ENCODE measurements around the gene MPRIP. TPM values are rescaled to one million over a fixed set of nuclear protein-coding genes. Genes with fewer than 3 reads are reported as not detected.

Gene MPRIP
- total RNA-seq, 1 donor from 2014 or later = 863 TPM

- DNase-seq = peak; percentile 8
- Mint-ChIP-seq H3K4me3 (ENCODE audit: unreplicated experiment) (peak overlapping the region; percentile 59), H3K4me1 (ENCODE audit: low read depth, unreplicated experiment) (peaks cover 79% of the 10 kb centered on the region), H3K9me3 (ENCODE audit: unreplicated experiment) (peaks cover 2% of the 10 kb centered on the region), H3K27me3 (ENCODE audit: unreplicated experiment) (no peaks in the 10 kb centered on the region), H3K27ac (ENCODE audit: unreplicated experiment) (peak overlapping the region; percentile 62), H3K36me3 (ENCODE audit: unreplicated experiment) (no peaks in the 10 kb centered on the region)
- TF ChIP-seq CTCF (IDR thresholded peaks at IDR 0.05; ENCODE audit: partially characterized antibody, unreplicated experiment) = no peak
These were observed 10.4 kb downstream of the MPRIP start for GRCh38 chr17:17052462-17053221.

GRCh38 chr17:17053446-17054379 is 11.5 kb downstream of the MPRIP start:
- peak overlapping the region; percentile 38 for H3K4me3 Mint-ChIP-seq (ENCODE audit: unreplicated experiment)
- no peaks in the 10 kb centered on the region for H3K27me3 Mint-ChIP-seq (ENCODE audit: unreplicated experiment)
- TF ChIP-seq CTCF (IDR thresholded peaks at IDR 0.05; ENCODE audit: partially characterized antibody, unreplicated experiment) = no peak
- peak overlapping the region; percentile 48 for H3K27ac Mint-ChIP-seq (ENCODE audit: unreplicated experiment)
- peaks cover 72% of the 10 kb centered on the region for H3K4me1 Mint-ChIP-seq (ENCODE audit: low read depth, unreplicated experiment)
- H3K9me3 Mint-ChIP-seq (ENCODE audit: unreplicated experiment) = peaks cover 3% of the 10 kb centered on the region
- peak; percentile 9 for DNase-seq
- H3K36me3 Mint-ChIP-seq (ENCODE audit: unreplicated experiment) = no peaks in the 10 kb centered on the region

DNA sequence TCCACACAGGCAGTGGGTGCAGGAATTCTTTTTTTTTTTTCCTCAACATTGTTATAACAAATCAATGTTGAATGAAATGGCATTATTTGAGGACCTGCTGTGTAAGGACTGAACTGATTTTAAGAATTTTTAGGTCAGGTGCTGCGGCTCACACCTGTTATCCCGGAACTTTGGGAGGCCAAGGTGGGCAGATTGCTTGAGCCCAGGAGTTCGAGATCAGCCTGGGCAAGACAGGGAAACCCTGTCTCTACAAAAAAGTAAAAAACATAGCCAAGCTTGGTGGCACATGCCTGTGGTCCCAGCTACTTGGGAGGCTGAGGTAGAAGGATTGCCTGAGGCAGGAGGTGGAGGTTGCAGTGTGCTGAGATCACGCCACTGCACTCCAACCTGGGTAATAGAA is 12.4 kb downstream of the MPRIP start:
- Mint-ChIP-seq H3K27ac (ENCODE audit: unreplicated experiment) (peak overlapping the region; percentile 11), H3K36me3 (ENCODE audit: unreplicated experiment) (no peaks in the 10 kb centered on the region), H3K4me3 (ENCODE audit: unreplicated experiment) (no peak overlapping the region), H3K4me1 (ENCODE audit: low read depth, unreplicated experiment) (peaks cover 68% of the 10 kb centered on the region), H3K9me3 (ENCODE audit: unreplicated experiment) (peaks cover 6% of the 10 kb centered on the region), H3K27me3 (ENCODE audit: unreplicated experiment) (no peaks in the 10 kb centered on the region)
- TF ChIP-seq CTCF (IDR thresholded peaks at IDR 0.05; ENCODE audit: partially characterized antibody, unreplicated experiment) = no peak
- peak; percentile 3 for DNase-seq

DNA sequence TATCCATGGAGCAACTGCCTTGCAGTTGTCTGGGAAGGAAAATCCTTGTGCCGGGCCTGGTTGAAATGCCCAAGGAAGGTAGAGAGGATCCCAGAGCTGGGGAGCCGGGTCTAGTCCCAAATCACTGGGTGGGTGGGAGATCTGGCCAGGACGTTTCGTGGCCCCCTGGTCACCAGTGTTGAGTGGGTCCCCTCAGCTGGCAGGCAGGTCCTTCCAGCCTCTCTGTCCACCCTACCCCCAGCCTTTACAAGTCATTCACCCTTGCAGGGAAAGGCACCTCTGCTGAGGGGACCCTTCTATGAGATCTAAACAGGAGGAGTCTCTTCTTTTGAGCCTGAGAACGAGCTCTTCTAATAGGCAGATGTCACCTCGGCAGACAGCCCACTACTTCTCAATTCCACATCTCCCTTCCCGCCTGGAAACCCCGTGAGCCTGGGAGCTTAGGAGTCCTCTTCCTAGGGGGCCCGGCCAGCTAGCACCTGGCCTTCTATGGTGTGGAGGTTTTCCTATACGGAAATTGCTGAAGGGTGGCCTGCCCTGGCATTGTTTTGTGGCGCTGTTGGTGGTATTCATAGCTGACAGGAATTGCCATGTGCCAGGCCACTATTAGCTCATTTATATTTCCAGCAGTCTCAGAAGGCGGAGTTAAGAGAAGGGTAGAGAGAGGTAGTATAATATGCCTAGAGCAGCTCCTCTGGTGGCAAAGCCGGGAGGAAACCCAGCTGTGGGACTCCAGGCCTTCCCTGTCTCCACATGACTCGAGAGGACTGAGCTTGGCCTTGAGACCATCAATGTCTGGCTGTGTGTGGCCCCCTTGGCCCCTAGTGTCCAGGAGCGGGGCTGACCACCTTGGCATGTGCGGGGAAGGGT is 13.3 kb downstream of the MPRIP start:
- H3K4me1 Mint-ChIP-seq (ENCODE audit: low read depth, unreplicated experiment) = peaks cover 74% of the 10 kb centered on the region
- TF ChIP-seq CTCF (IDR thresholded peaks at IDR 0.05; ENCODE audit: partially characterized antibody, unreplicated experiment) = no peak

More for the DNA sequence above, 13.3 kb downstream of the MPRIP start:
- H3K36me3 Mint-ChIP-seq (ENCODE audit: unreplicated experiment) = no peaks in the 10 kb centered on the region
- H3K9me3 Mint-ChIP-seq (ENCODE audit: unreplicated experiment) = peaks cover 7% of the 10 kb centered on the region
- H3K4me3 Mint-ChIP-seq (ENCODE audit: unreplicated experiment) = peak overlapping the region; percentile 30
- DNase-seq = peak; percentile 19
- no peaks in the 10 kb centered on the region for H3K27me3 Mint-ChIP-seq (ENCODE audit: unreplicated experiment)
- H3K27ac Mint-ChIP-seq (ENCODE audit: unreplicated experiment) = peak overlapping the region; percentile 85
